ENCODE measurements around the gene MRPS10. TPM values are rescaled to one million over a fixed set of nuclear protein-coding genes. Genes with fewer than 3 reads are reported as not detected.

The MRPS10 gene
- total RNA-seq, 1 donor from 2014 or later: 22.5 TPM

- H3K4me1 Mint-ChIP-seq (ENCODE audit: low read depth): no peaks in the 10 kb centered on the region
- H3K4me3 Mint-ChIP-seq (ENCODE audit: low read depth): no peak overlapping the region
- H3K27me3 Mint-ChIP-seq: no peaks in the 10 kb centered on the region
- H3K27ac Mint-ChIP-seq: peak overlapping the region; percentile 51
- TF ChIP-seq CTCF (IDR thresholded peaks at IDR 0.05; ENCODE audit: unreplicated experiment): no peak
- no peak for DNase-seq (ENCODE audit: low spot score, unreplicated experiment)
- no peaks in the 10 kb centered on the region for H3K9me3 Mint-ChIP-seq (ENCODE audit: low read depth)
- H3K36me3 Mint-ChIP-seq (ENCODE audit: insufficient read depth): peaks cover 3% of the 10 kb centered on the region
These were observed 21.7 kb upstream of the MRPS10 start for GRCh38 chr6:42239333-42239732.

DNA sequence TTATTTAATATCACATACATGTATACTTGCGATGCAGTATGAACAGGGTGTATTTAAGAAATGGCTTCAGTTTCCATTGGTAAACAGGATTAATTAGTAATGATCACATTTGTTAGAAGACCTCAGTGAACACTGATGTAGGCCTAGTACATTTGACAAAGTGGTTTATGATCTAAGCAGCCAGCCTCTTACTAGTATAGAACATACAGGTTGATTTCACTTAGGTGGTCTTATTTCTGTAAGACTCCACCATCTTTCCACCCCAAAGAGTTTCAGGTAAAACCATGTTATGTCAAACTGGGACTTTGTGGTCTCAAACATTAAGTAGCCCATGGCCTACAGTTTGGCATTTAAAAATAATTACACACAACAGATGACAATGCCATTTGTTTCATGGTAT, 20.2 kb upstream of the MRPS10 start:
- peaks cover 3% of the 10 kb centered on the region for H3K36me3 Mint-ChIP-seq (ENCODE audit: insufficient read depth)
- no peak overlapping the region for H3K4me3 Mint-ChIP-seq (ENCODE audit: low read depth)
- no peaks in the 10 kb centered on the region for H3K9me3 Mint-ChIP-seq (ENCODE audit: low read depth)
- H3K27me3 Mint-ChIP-seq: no peaks in the 10 kb centered on the region
- no peak for DNase-seq (ENCODE audit: low spot score, unreplicated experiment)
- H3K4me1 Mint-ChIP-seq (ENCODE audit: low read depth): no peaks in the 10 kb centered on the region
- H3K27ac Mint-ChIP-seq: no peak overlapping the region
- TF ChIP-seq CTCF (IDR thresholded peaks at IDR 0.05; ENCODE audit: unreplicated experiment): no peak

DNA sequence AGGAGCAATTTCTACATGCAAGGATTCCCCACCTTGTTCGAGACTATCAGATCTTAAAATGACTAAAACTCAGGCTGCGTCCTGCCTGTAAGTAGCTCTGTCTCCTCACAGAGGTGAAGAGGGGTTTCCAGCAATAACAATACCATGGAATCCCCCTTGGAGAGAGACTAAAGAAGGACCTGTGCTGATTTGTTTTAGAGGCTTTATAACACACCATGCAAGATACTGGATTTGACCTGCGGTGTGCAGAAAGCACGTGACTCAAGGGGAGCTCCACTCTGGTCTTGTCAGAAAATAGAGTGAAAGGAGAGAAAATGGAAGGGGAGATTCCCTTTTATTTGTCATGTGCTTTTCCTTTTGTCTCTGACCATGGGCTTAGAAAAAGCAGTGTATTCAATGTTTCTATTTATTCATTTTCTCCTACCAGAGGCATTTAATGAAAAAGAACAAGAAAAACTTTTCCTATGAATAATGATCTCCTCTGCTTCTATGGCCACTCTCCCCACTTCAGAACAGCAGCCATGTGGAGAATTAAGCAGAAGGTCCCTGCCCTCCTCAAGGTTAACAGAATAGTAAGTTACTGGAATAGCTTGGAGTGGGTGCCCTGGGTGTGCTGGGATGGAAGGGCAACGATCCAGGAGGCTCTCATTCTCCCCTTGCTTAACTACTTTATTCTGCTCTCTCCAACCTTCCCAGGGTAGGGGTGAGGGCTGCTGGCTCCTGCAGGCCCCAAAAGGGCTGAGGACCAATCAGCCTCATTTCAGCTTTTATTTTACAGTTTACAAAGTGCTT, 19.2 kb upstream of the MRPS10 start:
- H3K27me3 Mint-ChIP-seq: no peaks in the 10 kb centered on the region
- no peak overlapping the region for H3K4me3 Mint-ChIP-seq (ENCODE audit: low read depth)
- no peaks in the 10 kb centered on the region for H3K4me1 Mint-ChIP-seq (ENCODE audit: low read depth)
- no peak for TF ChIP-seq CTCF (IDR thresholded peaks at IDR 0.05; ENCODE audit: unreplicated experiment)
- no peak for DNase-seq (ENCODE audit: low spot score, unreplicated experiment)
- H3K36me3 Mint-ChIP-seq (ENCODE audit: insufficient read depth): peaks cover 3% of the 10 kb centered on the region
- no peak overlapping the region for H3K27ac Mint-ChIP-seq
- H3K9me3 Mint-ChIP-seq (ENCODE audit: low read depth): no peaks in the 10 kb centered on the region

DNA sequence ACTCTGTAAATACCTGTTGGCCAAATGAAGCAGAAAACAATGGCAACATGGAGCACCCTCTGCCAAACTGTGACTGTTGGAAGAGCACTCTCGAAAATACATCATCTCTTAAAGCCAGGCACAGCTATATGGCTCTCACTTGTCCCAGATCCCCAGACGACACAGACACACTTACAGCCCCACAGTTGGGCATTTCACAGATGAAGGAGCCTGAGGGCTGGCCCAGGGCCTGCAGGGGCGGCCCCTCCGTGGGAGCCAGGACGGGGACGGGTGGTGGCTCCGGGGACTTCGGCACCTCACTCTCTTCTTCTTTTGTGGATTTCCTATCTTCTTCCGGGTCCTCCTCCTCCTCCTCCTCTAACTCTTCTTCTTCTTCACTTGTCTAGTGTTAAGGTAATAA, 18.4 kb upstream of the MRPS10 start:
- no peaks in the 10 kb centered on the region for H3K27me3 Mint-ChIP-seq
- no peak overlapping the region for H3K27ac Mint-ChIP-seq
- peaks cover 3% of the 10 kb centered on the region for H3K36me3 Mint-ChIP-seq (ENCODE audit: insufficient read depth)
- H3K9me3 Mint-ChIP-seq (ENCODE audit: low read depth): no peaks in the 10 kb centered on the region
- no peak overlapping the region for H3K4me3 Mint-ChIP-seq (ENCODE audit: low read depth)
- DNase-seq (ENCODE audit: low spot score, unreplicated experiment): no peak
- H3K4me1 Mint-ChIP-seq (ENCODE audit: low read depth): no peaks in the 10 kb centered on the region
- no peak for TF ChIP-seq CTCF (IDR thresholded peaks at IDR 0.05; ENCODE audit: unreplicated experiment)

- no peaks in the 10 kb centered on the region for H3K36me3 Mint-ChIP-seq (ENCODE audit: insufficient read depth)
- no peak for DNase-seq (ENCODE audit: low spot score, unreplicated experiment)
- H3K27ac Mint-ChIP-seq: no peak overlapping the region
- H3K4me3 Mint-ChIP-seq (ENCODE audit: low read depth): no peak overlapping the region
- H3K4me1 Mint-ChIP-seq (ENCODE audit: low read depth): peaks cover 8% of the 10 kb centered on the region
- no peaks in the 10 kb centered on the region for H3K9me3 Mint-ChIP-seq (ENCODE audit: low read depth)
- no peaks in the 10 kb centered on the region for H3K27me3 Mint-ChIP-seq
- TF ChIP-seq CTCF (IDR thresholded peaks at IDR 0.05; ENCODE audit: unreplicated experiment): no peak
These were observed 14.4 kb upstream of the MRPS10 start for GRCh38 chr6:42232035-42232434.
